H1 (cell line): ENCODE measurements around the gene LIF. TPM values are rescaled to one million over a fixed set of nuclear protein-coding genes. Genes with fewer than 3 reads are reported as not detected.

Experiments
- ATF2 ChIP-seq: IDR thresholded peaks from 2 replicates; pipeline ENCODE4 v1.6.1; 2012; ENCODE audit warnings: low read length, inconsistent platforms
- ATF3 ChIP-seq: IDR thresholded peaks from 2 replicates; pipeline ENCODE4 v1.6.1; 2011; ENCODE audit warnings: low read depth, mild to moderate bottlenecking, low read length; ENCODE audit not compliant: insufficient read depth
- CHD1 ChIP-seq: IDR thresholded peaks from 2 replicates; pipeline ENCODE4 v1.6.1; 2012; ENCODE audit warnings: low read depth, low read length, improper control_type of control experiment
- CHD2 ChIP-seq: IDR thresholded peaks from 2 replicates; pipeline ENCODE4 v1.6.1; 2012; ENCODE audit warnings: low read length, improper control_type of control experiment
- NANOG ChIP-seq: IDR thresholded peaks from 2 replicates; pipeline ENCODE4 v1.6.1; 2011; ENCODE audit warnings: low read length, low read depth, mild to moderate bottlenecking, inconsistent platforms; ENCODE audit not compliant: insufficient read depth, poor library complexity, severe bottlenecking
- RNF2 ChIP-seq: fragments of 200-900, 300-1000 bp; sonication (generic); IDR thresholded peaks from 2 replicates; pipeline ENCODE4 v1.7.1; 2016; ENCODE audit warnings: borderline replicate concordance, low read depth, mild to moderate bottlenecking, antibody characterized with exemption, low read length; ENCODE audit not compliant: poor library complexity, severe bottlenecking; ENCODE audit errors: missing control alignments
- SAP30 ChIP-seq: fragments of 300-600 bp; sonication (generic); IDR thresholded peaks from 2 replicates; pipeline ENCODE4 v1.7.1; 2012; ENCODE audit warnings: low read length, moderate library complexity, mild to moderate bottlenecking, inconsistent platforms; ENCODE audit not compliant: insufficient read depth, insufficient replicate concordance
- SIX5 ChIP-seq: IDR thresholded peaks from 2 replicates; pipeline ENCODE4 v1.6.1; 2011; ENCODE audit warnings: mild to moderate bottlenecking, low read depth, low read length
- polyA plus RNA-seq, 7 experiments: library from polyadenylated mRNA; depleted of rRNA in 3 of 7; stranded (reverse) in 5 of 7; unstranded in 2 of 7; fragments of >200 nt in 5 of 7; fragments of 200-250 nt in 2 of 7; gene quantifications; 1 replicate in 5 of 7; 2 replicates in 1 of 7; 4 replicates in 1 of 7; pipeline versions ENCODE4 v1.2.1 to v1.2.3, GENCODE V29; 2011 to 2013; ENCODE audit warnings: missing spikeins in 2 of 7, mixed read lengths in 2 of 7
- total RNA-seq: library from RNA; stranded (reverse); fragmentation: NEBNext Ultra II Directional; extraction: Animal tissue kit (Norgen Biotek cat#: 25700); gene quantifications from 2 replicates; pipeline ENCODE4 v1.2.1, GENCODE V29; 2021

Gene LIF
- total and polyA plus RNA-seq, 2 of the 8 experiments (the other 6 are each of a cell fraction or from before 2014, with no cell fraction given), result 3.3 to 3.5 TPM

GRCh38 chr22:30248484-30248883 is 1.9 kb upstream of the LIF start (continued):
- TF ChIP-seq NANOG (no peak), SAP30 (no peak), CHD2 (no peak), ATF2 (no peak), SIX5 (no peak), ATF3 (no peak), CHD1 (no peak), RNF2 (no peak)
